GM23248 (cell line): ENCODE measurements around the gene HOXC13.

Source experiments
- EZH2 ChIP-seq: fragments of 200-600 bp; sonication (generic); IDR thresholded peaks from 2 replicates; pipeline ENCODE4 v1.6.1; 2018; ENCODE audit warnings: antibody characterized with exemption, mild to moderate bottlenecking; ENCODE audit not compliant: insufficient read depth, poor library complexity, severe bottlenecking
- EZH2phosphoT487 ChIP-seq: fragments of 200-600 bp; sonication (generic); IDR thresholded peaks from 2 replicates; pipeline ENCODE4 v1.6.1; 2018; ENCODE audit warnings: antibody characterized with exemption, moderate library complexity, mild to moderate bottlenecking, low read depth; ENCODE audit not compliant: insufficient read depth

DNA sequence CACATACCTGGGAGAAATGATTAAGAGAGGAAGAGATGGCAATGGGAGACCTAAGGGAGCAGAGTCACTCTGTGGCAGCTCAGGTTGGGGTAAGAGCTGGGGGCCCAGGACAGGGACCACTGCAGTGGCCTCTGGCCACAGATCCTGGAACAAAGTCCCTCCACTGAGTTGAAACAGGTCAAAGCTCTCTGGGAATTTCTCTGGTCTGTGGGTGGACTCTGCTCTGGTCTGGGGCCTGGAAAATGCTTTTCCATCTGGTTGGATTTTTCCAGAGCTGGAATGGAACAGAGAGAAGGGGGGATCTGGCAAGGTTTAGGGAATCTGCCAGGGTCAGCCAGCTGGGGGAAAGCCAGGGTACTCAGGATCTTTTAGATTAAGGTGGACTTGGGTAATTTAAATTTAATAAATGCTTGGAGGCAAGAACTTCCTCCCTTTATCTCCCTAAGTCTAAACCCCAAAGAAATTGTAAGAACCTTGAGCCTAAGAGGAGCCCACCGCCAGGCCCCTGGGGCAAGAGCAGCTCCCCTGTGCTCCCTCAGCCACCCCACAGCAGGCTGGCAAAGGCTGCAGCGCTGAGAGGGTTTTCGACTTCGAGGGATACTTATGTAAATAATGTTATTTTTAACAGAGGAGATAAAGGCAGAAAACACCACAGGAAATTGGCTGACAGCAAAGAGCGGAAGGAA, 50.1 kb downstream of the HOXC13 start:
- no peak for TF ChIP-seq EZH2
- TF ChIP-seq EZH2phosphoT487: no peak
